NCI-H345 treated with DMSO at 0.1 percent for 48 hours (cell line): Measurements from ENCODE around the gene CCNG1.
"Not testable (repeated sequence)": the region's sequence is repeated elsewhere in the genome, so short reads cannot be mapped to it uniquely, and the experiment has no call there.

Source experiments
- DNase-seq: peaks from one replicate; lab custom pipeline; 2025; ENCODE audit not compliant: unreplicated experiment; lab: John Stamatoyannopoulos, UW

CCNG1 gene

GRCh38 chr5:163440954-163441353 is 3.6 kb downstream of the CCNG1 start:
- DNase-seq: no peak

- no peak for DNase-seq
Observed at GRCh38 chr5:163444526-163444925, 7.1 kb downstream of the CCNG1 start.

- no peak for DNase-seq
Observed at GRCh38 chr5:163445345-163445744, 8.0 kb downstream of the CCNG1 start.

- no peak for DNase-seq
Observed at GRCh38 chr5:163447191-163447590, 9.8 kb downstream of the CCNG1 start.

- DNase-seq: no peak
Observed at GRCh38 chr5:163447875-163448274, 10.5 kb downstream of the CCNG1 start.

- no peak for DNase-seq
Observed at GRCh38 chr5:163448491-163448890, 11.1 kb downstream of the CCNG1 start.

- DNase-seq: no peak
Observed at GRCh38 chr5:163451489-163451888, 14.1 kb downstream of the CCNG1 start.

- DNase-seq: no peak
Observed at GRCh38 chr5:163453705-163454104, 16.3 kb downstream of the CCNG1 start.

GRCh38 chr5:163455406-163455805 is 18.0 kb downstream of the CCNG1 start:
- DNase-seq: not testable (repeated sequence)

GRCh38 chr5:163456029-163456589 is 18.7 kb downstream of the CCNG1 start:
- no peak for DNase-seq

- DNase-seq: no peak
Observed at GRCh38 chr5:163456840-163457239, 19.4 kb downstream of the CCNG1 start.

- DNase-seq: no peak
Observed at GRCh38 chr5:163458778-163459385, 21.5 kb downstream of the CCNG1 start.

GRCh38 chr5:163459462-163459818 is 22.0 kb downstream of the CCNG1 start:
- DNase-seq: no peak

GRCh38 chr5:163459819-163460561 is 22.6 kb downstream of the CCNG1 start, which contains the start of gene NUDCD2:
Gene NUDCD2 (minus strand): TSS chr5:163460102. CDS start chr5:163460050, 52 bp downstream.
- DNase-seq: peak; percentile 97

- peak; percentile 53 for DNase-seq
Observed at GRCh38 chr5:163460562-163461171, 23.3 kb downstream of the CCNG1 start, which contains the start of gene HMMR. Gene HMMR (plus strand): TSS chr5:163460632. CDS start chr5:163460693, 61 bp downstream.

- no peak for DNase-seq
Observed at GRCh38 chr5:163463063-163463435, 25.7 kb downstream of the CCNG1 start.

- no peak for DNase-seq
Observed at GRCh38 chr5:163467682-163468081, 30.3 kb downstream of the CCNG1 start.

- DNase-seq: no peak
Observed at GRCh38 chr5:163473635-163474243, 36.3 kb downstream of the CCNG1 start.

- no peak for DNase-seq
Observed at GRCh38 chr5:163475411-163475810, 38.0 kb downstream of the CCNG1 start.

GRCh38 chr5:163478126-163478981 is 41.0 kb downstream of the CCNG1 start:
- no peak for DNase-seq

GRCh38 chr5:163478982-163479271 is 41.5 kb downstream of the CCNG1 start:
- no peak for DNase-seq
